Measurements from ENCODE around the gene CCDC187. TPM values are rescaled to one million over a fixed set of nuclear protein-coding genes. Genes with fewer than 3 reads are reported as not detected.

CCDC187 gene
- polyA plus RNA-seq, 1 donor from 2014 or later = not detected

DNA sequence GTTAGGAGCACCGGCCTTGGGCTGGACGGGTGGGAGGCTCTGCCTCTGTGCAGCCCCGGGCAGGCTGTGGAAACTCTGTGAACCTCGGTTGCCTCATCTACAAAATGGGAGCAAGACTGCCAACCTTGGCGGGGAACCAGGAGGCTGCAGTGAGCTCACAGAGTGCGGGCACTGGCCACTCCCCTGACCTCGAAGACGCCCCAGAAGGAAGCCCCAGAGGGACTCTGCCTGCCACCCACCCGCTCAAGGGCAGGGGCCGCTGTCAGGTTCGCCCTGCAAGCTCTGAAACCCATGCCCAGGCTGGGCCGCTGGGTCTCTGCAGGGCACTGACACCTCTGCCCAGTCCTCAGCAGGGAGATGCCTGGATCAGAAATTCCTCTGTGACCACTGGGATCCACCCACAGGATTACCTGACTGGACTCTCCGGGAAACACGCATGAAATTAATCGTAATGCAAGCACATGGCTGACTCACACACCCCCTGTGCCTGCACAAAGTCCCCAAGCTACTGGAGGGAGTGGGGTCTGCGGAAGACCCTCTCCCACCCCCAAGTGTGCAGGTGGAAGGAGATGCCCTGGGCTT is 7.4 kb downstream of the CCDC187 start:
- TF ChIP-seq SMC3 (conservative IDR thresholded peaks at IDR 0.05; ENCODE audit: poor library complexity) (no peak), TAF1 (IDR thresholded peaks at IDR 0.05; ENCODE audit: low read depth) (no peak)
- H2AFZ ChIP-seq (ENCODE audit: low read depth, low read length) = no peak overlapping the region

GRCh38 chr9:136295542-136296433 is 8.1 kb downstream of the CCDC187 start:
- H4K20me1 ChIP-seq (ENCODE audit: insufficient read depth) = no peaks in the 10 kb centered on the region
- H3K27me3 ChIP-seq (ENCODE audit: insufficient read depth, low read depth, low read length) = no peaks in the 10 kb centered on the region
- no peak overlapping the region for H3K27ac ChIP-seq (ENCODE audit: low read length)
- H3F3A ChIP-seq (ENCODE audit: insufficient read depth, low read length, poor library complexity, severe bottlenecking) = no peaks in the 10 kb centered on the region
- H3K9me3 ChIP-seq (ENCODE audit: low read length) = no peaks in the 10 kb centered on the region
- H3K4me3 ChIP-seq (ENCODE audit: low read length) = no peak overlapping the region
- H3K9me2 ChIP-seq (ENCODE audit: insufficient read depth, low read length) = no peaks in the 10 kb centered on the region
- no peak overlapping the region for H3K4me2 ChIP-seq (ENCODE audit: low read length)
- TF ChIP-seq CTCF (IDR thresholded peaks at IDR 0.05; ENCODE audit: poor library complexity, severe bottlenecking) = no peak
- TF ChIP-seq EZH2 (IDR thresholded peaks at IDR 0.05; ENCODE audit: borderline replicate concordance, insufficient read depth, low read length, poor library complexity, severe bottlenecking) = no peak
- no peak for TF ChIP-seq POLR2AphosphoS5 (IDR thresholded peaks at IDR 0.05)
- no peak for TF ChIP-seq SMC3 (conservative IDR thresholded peaks at IDR 0.05; ENCODE audit: poor library complexity)
- TF ChIP-seq TAF1 (IDR thresholded peaks at IDR 0.05; ENCODE audit: low read depth) = no peak
- TF ChIP-seq EP300 (conservative IDR thresholded peaks at IDR 0.05; ENCODE audit: poor library complexity, severe bottlenecking) = no peak
- no peak for TF ChIP-seq RAD21 (conservative IDR thresholded peaks at IDR 0.05)
- no peak for TF ChIP-seq MXI1 (conservative IDR thresholded peaks at IDR 0.05; ENCODE audit: poor library complexity, severe bottlenecking)
- no peak for TF ChIP-seq REST (IDR thresholded peaks at IDR 0.05; ENCODE audit: borderline replicate concordance)
- no peak overlapping the region for H2AFZ ChIP-seq (ENCODE audit: low read depth, low read length)
- no peak overlapping the region for H3K9ac ChIP-seq (ENCODE audit: low read length)
- H3K36me3 ChIP-seq (ENCODE audit: insufficient read depth, low read length) = no peaks in the 10 kb centered on the region
- no peaks in the 10 kb centered on the region for H3K79me2 ChIP-seq (replicated peaks; ENCODE audit: insufficient read depth, low read length)

More for the DNA sequence above, 7.4 kb downstream of the CCDC187 start:
- Histone ChIP-seq H3K4me3 (ENCODE audit: low read length) (no peak overlapping the region), H3K9me3 (ENCODE audit: low read length) (no peaks in the 10 kb centered on the region), H4K20me1 (ENCODE audit: insufficient read depth) (no peaks in the 10 kb centered on the region), H3K36me3 (ENCODE audit: insufficient read depth, low read length) (no peaks in the 10 kb centered on the region), H3K79me2 (replicated peaks; ENCODE audit: insufficient read depth, low read length) (no peaks in the 10 kb centered on the region), H3K9me2 (ENCODE audit: insufficient read depth, low read length) (no peaks in the 10 kb centered on the region), H3K27ac (ENCODE audit: low read length) (no peak overlapping the region), H3F3A (ENCODE audit: insufficient read depth, low read length, poor library complexity, severe bottlenecking) (no peaks in the 10 kb centered on the region), H3K27me3 (ENCODE audit: insufficient read depth, low read depth, low read length) (no peaks in the 10 kb centered on the region), H3K9ac (ENCODE audit: low read length) (no peak overlapping the region), H3K4me2 (ENCODE audit: low read length) (no peak overlapping the region)

Data from neural cell (in vitro differentiated cells).